AG09319 (cell line): ENCODE measurements around the gene GSTM5.

ENCODE experiments used
- DNase-seq: peaks from one replicate; pipeline ENCODE4 v3.0.0-alpha.2; 2010; ENCODE audit warnings: low read depth; ENCODE audit errors: extremely low read depth
- CTCF ChIP-seq: IDR thresholded peaks from 2 replicates; pipeline ENCODE4 v1.5.1; 2011; ENCODE audit warnings: low read depth, mild to moderate bottlenecking, inconsistent platforms, low read length, moderate library complexity

GSTM5 gene

GRCh38 chr1:109760581-109761226 is 48.7 kb downstream of the GSTM5 start:
- TF ChIP-seq CTCF = no peak
- no peak for DNase-seq

GRCh38 chr1:109761227-109762038 is 49.4 kb downstream of the GSTM5 start:
- no peak for TF ChIP-seq CTCF
- DNase-seq = no peak

- no peak for DNase-seq
- TF ChIP-seq CTCF = no peak
These were observed 50.1 kb downstream of the GSTM5 start for GRCh38 chr1:109762039-109762585.

- TF ChIP-seq CTCF = no peak
- no peak for DNase-seq
These were observed 51.0 kb downstream of the GSTM5 start for GRCh38 chr1:109762821-109763645.

- TF ChIP-seq CTCF = no peak
- no peak for DNase-seq
These were observed 51.8 kb downstream of the GSTM5 start, which contains the start of gene EPS8L3 for GRCh38 chr1:109763646-109764415. Gene EPS8L3 (minus strand): TSS chr1:109763923. CDS start chr1:109761749, 2,174 bp downstream.

GRCh38 chr1:109764561-109765482 is 52.8 kb downstream of the GSTM5 start:
- TF ChIP-seq CTCF = no peak
- DNase-seq = no peak
